Measurements from ENCODE around the gene SALL3. TPM values are rescaled to one million over a fixed set of nuclear protein-coding genes. Genes with fewer than 3 reads are reported as not detected.
"Not testable (repeated sequence)": the region's sequence is repeated elsewhere in the genome, so short reads cannot be mapped to it uniquely, and the experiment has no call there.

Gene SALL3
- total RNA-seq, 2 experiments from 2014 or later: not detected

DNA sequence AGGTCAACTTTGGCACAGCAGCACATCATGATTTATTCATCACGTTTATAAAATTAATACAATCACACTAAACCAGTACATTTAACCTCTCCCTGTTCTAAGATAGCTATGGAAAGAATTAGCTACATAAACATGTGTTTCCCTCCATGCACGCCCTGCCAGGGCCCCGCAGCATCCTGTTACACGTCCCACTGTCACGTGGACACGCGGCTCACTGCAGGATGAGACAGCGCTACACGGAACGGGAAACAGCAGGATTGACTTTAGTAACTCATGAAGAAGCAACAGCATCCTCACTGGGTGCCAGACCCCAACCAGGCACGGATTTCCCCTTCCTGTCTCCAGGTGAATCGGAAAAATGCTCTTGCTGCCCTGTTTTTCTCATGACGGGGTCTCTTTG is 30.9 kb upstream of the SALL3 start:
- H3K27me3 Mint-ChIP-seq: no peaks in the 10 kb centered on the region
- no peaks in the 10 kb centered on the region for H3K36me3 Mint-ChIP-seq (ENCODE audit: low read depth)
- no peak for DNase-seq
- ChIA-PET CTCF (no interaction called here), POLR2A (no interaction called here)
- no peaks in the 10 kb centered on the region for H3K4me1 Mint-ChIP-seq
- peaks cover 8% of the 10 kb centered on the region for H3K9me3 Mint-ChIP-seq
- no peak overlapping the region for H3K27ac Mint-ChIP-seq
- H3K4me3 Mint-ChIP-seq: no peak overlapping the region

DNA sequence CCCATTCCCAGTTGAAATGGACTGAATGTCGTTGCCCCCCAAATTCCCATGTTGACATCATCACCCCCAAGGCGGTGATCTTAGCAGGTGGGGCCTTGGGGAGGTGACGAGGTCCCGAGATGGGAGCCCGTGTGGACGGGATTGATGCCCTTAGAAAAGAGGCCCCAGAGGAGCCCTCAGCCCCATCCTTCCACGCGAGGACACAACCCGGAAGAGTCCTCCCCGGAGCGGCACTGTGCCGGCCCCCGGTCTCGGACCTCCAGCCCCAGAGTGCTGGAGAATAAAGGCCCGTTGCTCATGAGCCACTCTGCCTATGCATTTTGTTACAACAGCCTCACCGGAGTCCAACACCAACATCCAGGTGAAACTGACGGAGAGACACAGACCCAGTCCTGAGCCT is 30.4 kb upstream of the SALL3 start:
- DNase-seq: no peak
- Mint-ChIP-seq H3K36me3 (ENCODE audit: low read depth) (no peaks in the 10 kb centered on the region), H3K27ac (no peak overlapping the region), H3K9me3 (peaks cover 8% of the 10 kb centered on the region), H3K4me1 (no peaks in the 10 kb centered on the region), H3K4me3 (no peak overlapping the region), H3K27me3 (no peaks in the 10 kb centered on the region)
- CTCF ChIA-PET: no interaction called here
- POLR2A ChIA-PET: no interaction called here

DNA sequence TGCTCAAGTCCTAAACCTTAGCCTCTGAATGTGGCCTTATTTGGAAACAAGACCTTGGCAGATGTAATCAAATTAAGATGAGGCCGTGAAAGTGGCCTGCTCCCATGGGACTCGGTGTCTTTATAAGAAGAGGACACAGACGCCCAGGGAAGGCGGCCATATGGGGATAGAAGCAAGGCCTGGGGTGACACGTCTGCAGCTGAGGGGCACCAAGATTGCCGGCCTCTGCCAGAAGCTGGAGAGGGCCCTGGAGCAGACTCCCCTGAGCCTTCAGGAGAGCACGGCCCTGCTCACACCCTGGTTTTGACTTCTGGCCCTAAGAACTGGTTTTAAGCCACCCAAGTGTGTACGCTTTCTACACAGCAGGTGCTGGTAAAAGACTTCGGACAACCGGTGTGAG is 29.2 kb upstream of the SALL3 start:
- ChIA-PET CTCF (no interaction called here), POLR2A (no interaction called here)
- H3K36me3 Mint-ChIP-seq (ENCODE audit: low read depth): no peaks in the 10 kb centered on the region
- DNase-seq: no peak
- H3K4me1 Mint-ChIP-seq: no peaks in the 10 kb centered on the region
- no peaks in the 10 kb centered on the region for H3K27me3 Mint-ChIP-seq
- no peak overlapping the region for H3K27ac Mint-ChIP-seq
- no peak overlapping the region for H3K4me3 Mint-ChIP-seq
- H3K9me3 Mint-ChIP-seq: peaks cover 8% of the 10 kb centered on the region

DNA sequence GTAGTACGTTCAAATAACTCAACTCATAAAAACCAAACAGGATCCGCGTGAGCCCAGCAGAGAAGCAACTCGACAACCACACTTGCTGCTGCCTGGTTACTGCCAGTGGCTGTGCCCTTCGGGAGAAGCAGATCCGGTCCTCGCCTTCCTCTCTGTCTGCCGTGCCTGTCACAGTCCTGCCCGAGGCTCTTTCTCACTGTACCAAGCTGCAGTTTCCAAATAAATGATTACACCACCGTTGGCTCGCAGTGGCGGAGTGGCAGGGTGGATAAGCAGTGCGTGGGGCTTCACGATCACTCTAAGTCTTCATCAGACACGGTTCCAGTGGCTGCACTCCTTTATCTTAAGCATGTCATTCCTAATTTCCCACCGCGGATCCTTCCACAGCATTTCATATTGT is 26.1 kb upstream of the SALL3 start:
- POLR2A ChIA-PET: no interaction called here
- no peaks in the 10 kb centered on the region for H3K4me1 Mint-ChIP-seq
- peaks cover 8% of the 10 kb centered on the region for H3K9me3 Mint-ChIP-seq
- H3K27ac Mint-ChIP-seq: no peak overlapping the region
- no peak for DNase-seq
- CTCF ChIA-PET: no interaction called here
- no peak overlapping the region for H3K4me3 Mint-ChIP-seq
- H3K36me3 Mint-ChIP-seq (ENCODE audit: low read depth): no peaks in the 10 kb centered on the region
- H3K27me3 Mint-ChIP-seq: no peaks in the 10 kb centered on the region

DNA sequence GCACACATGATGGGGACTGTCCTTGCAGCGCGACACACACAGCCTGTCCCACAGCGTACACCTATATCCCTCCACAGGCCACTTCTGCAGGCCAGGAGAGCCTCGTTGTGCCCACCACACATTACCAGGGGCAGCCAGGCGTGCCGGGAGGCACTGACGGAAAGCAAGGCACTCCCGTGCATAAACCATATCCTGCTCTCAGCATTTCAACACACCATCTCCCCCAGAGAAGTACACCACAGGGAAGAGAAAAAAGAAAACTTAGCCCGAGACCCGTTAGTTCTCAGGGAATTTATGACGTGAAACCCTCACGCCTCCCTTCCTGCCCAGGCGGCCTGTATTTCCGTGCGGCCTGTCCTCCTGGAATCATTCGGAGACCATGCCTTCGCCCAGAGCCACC is 24.6 kb upstream of the SALL3 start:
- Mint-ChIP-seq H3K36me3 (ENCODE audit: low read depth) (no peaks in the 10 kb centered on the region), H3K27me3 (no peaks in the 10 kb centered on the region), H3K4me3 (no peak overlapping the region), H3K27ac (no peak overlapping the region), H3K9me3 (peaks cover 8% of the 10 kb centered on the region), H3K4me1 (no peaks in the 10 kb centered on the region)
- ChIA-PET POLR2A (no interaction called here), CTCF (no interaction called here)
- DNase-seq: no peak

DNA sequence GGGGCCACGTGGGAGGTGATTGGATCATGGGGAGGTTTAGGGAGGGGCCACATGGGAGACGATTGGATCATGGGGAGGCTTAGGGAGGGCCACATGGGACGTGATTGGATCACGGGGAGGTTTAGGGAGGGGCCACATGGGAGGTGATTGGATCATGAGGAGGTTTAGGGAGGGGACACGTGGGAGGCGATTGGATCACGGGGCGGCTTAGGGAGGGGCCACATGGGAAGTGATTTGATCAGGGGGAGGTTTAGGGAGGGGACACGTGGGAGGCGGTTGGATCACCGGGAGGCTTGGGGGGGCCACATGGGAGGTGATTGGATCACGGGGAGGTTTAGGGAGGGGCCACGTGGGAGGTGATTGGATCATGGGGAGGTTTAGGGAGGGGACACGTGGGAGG is 22.5 kb upstream of the SALL3 start:
- Mint-ChIP-seq H3K27me3 (no peaks in the 10 kb centered on the region), H3K36me3 (ENCODE audit: low read depth) (no peaks in the 10 kb centered on the region), H3K9me3 (peaks cover 8% of the 10 kb centered on the region), H3K27ac (no peak overlapping the region), H3K4me3 (no peak overlapping the region), H3K4me1 (no peaks in the 10 kb centered on the region)
- ChIA-PET CTCF (no interaction called here), POLR2A (no interaction called here)
- no peak for DNase-seq

DNA sequence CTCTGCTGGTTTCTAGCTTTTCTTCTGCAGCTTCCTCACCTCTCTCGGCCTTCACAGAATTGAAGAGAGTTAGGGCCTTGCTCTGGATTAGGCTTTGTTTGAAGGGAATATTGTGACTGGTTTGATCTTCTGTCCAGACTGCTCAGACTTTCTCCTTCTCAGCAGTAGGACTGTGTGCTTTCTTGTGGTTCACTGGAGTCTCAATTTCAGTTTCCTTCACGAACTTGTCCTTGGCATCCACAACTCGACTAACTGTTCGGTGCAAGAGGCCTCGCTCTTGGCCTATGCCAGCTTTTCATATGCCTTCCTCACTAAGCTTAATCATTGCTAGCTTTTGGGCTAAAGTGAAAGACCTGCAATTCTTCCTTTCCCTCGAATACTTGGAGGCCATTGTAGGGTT is 18.9 kb upstream of the SALL3 start:
- H3K36me3 Mint-ChIP-seq (ENCODE audit: low read depth): no peaks in the 10 kb centered on the region
- ChIA-PET CTCF (no interaction called here), POLR2A (no interaction called here)
- H3K4me1 Mint-ChIP-seq: no peaks in the 10 kb centered on the region
- H3K4me3 Mint-ChIP-seq: no peak overlapping the region
- no peaks in the 10 kb centered on the region for H3K27me3 Mint-ChIP-seq
- H3K9me3 Mint-ChIP-seq: peaks cover 20% of the 10 kb centered on the region
- no peak overlapping the region for H3K27ac Mint-ChIP-seq
- no peak for DNase-seq

DNA sequence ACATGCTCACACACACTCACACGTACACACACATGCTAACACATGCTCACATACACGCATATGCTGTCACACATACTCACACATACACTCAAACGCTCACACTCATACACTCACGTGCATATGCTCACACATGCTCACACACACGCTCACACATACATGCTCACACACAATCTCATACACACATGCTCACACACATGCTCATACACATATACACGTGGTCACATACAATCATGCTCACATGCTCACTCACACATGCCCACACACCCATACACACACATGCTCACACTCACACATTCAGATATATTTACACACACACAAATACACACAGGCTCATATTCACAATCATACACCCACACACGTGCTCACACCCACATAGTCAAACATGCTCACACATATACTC is 17.5 kb upstream of the SALL3 start:
- no peaks in the 10 kb centered on the region for H3K36me3 Mint-ChIP-seq (ENCODE audit: low read depth)
- no peak overlapping the region for H3K4me3 Mint-ChIP-seq
- H3K27me3 Mint-ChIP-seq: no peaks in the 10 kb centered on the region
- H3K4me1 Mint-ChIP-seq: no peaks in the 10 kb centered on the region
- H3K27ac Mint-ChIP-seq: no peak overlapping the region
- CTCF ChIA-PET: no interaction called here
- H3K9me3 Mint-ChIP-seq: peaks cover 21% of the 10 kb centered on the region
- POLR2A ChIA-PET: no interaction called here
- DNase-seq: no peak

DNA sequence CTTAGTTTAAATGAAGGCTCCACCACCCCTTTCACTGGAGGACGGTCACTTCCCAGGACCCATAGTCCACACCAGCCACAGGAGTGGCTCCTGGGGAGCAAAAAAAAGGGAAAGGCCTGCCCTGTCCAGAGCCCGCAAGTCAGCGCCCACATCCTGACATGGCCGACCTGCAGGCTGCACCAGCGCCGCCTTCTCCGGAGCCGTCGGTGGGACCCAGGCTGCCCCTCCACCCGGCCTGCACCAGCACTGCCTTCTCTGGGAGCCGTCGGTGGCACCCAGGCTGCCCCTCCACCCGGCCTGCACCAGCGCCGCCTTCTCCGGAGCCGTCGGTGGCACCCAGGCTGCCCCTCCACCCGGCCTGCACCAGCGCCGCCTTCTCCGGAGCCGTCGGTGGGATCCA is 14.9 kb upstream of the SALL3 start:
- H3K4me3 Mint-ChIP-seq; CTCF ChIA-PET; H3K27ac Mint-ChIP-seq; POLR2A ChIA-PET; H3K36me3 Mint-ChIP-seq (ENCODE audit: low read depth); H3K27me3 Mint-ChIP-seq; H3K4me1 Mint-ChIP-seq; DNase-seq: not testable (repeated sequence)
- H3K9me3 Mint-ChIP-seq: peaks cover 21% of the 10 kb centered on the region

DNA sequence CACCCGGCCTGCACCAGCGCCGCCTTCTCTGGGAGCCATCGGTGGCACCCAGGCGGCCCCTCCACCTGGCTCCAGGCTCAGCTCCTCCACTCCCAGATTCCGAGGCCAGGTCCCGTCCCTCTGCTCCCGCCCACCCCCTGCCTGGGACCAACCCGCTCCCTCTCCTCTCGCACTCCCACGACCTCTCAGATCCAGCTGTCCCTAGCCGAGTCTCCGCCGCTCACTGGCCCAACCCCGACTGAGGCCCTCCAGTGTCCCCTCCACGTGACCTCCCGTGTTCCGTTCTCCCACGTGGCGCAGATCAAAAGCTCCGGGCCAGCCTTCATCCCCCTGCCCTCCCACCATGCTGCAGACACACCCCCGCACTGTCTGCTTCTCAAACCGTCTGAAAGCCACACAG is 14.4 kb upstream of the SALL3 start:
- no peaks in the 10 kb centered on the region for H3K27me3 Mint-ChIP-seq
- no peaks in the 10 kb centered on the region for H3K4me1 Mint-ChIP-seq
- no peak overlapping the region for H3K4me3 Mint-ChIP-seq
- H3K36me3 Mint-ChIP-seq (ENCODE audit: low read depth): no peaks in the 10 kb centered on the region
- POLR2A ChIA-PET: no interaction called here
- H3K27ac Mint-ChIP-seq: no peak overlapping the region
- CTCF ChIA-PET: no interaction called here
- DNase-seq: no peak
- H3K9me3 Mint-ChIP-seq: peaks cover 21% of the 10 kb centered on the region

DNA sequence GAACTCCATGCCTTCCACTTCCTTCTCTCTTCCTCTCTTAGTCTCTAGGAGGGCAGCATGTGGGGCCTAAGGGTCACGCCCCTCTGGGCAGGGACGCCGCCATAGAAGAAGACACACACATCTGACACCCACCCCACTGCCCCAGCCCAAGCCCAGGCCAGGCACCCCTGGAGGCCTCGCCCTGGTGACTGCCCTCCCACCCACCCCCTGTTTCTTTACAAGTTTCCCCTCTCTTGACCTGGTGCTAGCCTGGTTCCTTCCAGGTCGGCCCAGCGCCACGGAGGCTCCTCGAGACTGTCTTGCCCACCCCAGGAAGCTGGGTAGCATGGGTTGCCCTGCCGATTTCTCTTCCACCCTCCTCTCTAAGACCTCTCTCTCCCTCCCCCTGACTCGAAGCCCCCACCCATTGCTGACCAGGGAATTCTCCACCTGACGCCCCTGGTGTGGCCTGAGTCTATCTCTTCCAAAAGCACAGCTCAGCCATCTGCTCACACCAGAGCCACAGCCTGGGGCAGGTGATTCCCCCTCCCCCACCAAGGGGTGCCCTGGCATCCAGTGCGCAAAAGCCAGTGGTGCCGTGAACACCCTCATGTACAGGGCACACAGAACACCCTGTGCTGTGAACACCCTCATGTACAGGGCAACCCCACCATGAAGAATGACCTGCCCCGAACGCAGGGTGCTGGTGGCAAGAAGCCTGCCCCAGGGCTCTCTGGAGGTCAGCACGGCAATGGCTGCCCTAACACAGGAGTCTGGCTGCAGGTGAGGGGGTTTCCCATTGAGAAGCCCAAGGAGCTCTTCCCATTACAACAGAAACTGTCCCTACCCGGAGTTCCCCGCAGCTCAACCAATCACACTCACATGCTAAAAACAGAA is 13.5 kb upstream of the SALL3 start:
- no peaks in the 10 kb centered on the region for H3K4me1 Mint-ChIP-seq
- CTCF ChIA-PET: no interaction called here
- DNase-seq: no peak

DNA sequence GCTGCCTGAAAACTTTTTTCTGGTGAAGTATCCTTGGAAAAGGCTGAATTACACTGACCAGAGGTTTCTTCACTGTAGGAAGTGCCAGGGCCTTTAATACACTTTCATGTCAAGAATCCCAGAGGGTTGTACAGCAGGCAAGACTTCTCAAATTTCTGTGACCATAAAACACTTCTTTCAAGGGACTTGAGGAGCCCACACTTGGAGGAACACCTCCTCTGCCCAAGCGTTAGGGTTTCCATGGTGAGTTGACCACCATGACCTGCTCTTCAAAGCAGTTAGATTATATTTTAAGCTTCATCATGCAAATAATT is 12.9 kb upstream of the SALL3 start:
- POLR2A ChIA-PET: no interaction called here
- Mint-ChIP-seq H3K4me1 (no peaks in the 10 kb centered on the region), H3K9me3 (peaks cover 20% of the 10 kb centered on the region), H3K27me3 (peaks cover 5% of the 10 kb centered on the region), H3K27ac (no peak overlapping the region), H3K4me3 (no peak overlapping the region), H3K36me3 (ENCODE audit: low read depth) (no peaks in the 10 kb centered on the region)
- CTCF ChIA-PET: no interaction called here
- DNase-seq: no peak

More for the DNA sequence above, 13.5 kb upstream of the SALL3 start:
- Mint-ChIP-seq H3K36me3 (ENCODE audit: low read depth) (no peaks in the 10 kb centered on the region), H3K9me3 (peaks cover 21% of the 10 kb centered on the region), H3K4me3 (no peak overlapping the region), H3K27me3 (no peaks in the 10 kb centered on the region), H3K27ac (no peak overlapping the region)
- POLR2A ChIA-PET: no interaction called here

DNA sequence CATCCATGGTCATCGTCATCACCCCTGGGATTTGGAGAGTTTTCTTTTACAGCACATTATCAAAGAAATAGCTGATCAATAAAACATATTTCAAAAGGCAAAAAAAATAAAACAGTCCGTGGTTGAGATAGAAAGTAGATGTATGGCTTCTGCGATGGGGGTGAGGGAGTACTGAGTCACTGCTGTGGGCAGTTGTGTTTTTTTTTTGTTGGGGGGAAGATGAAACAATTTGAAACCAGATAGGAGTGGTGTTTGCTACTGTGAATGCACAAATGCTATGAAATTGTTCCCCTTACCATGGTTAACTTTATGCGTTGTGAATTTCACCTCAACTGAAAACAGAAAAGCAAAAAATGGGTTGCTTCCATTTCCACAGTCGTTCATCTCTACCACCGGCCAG is 11.9 kb upstream of the SALL3 start:
- no peak for DNase-seq
- ChIA-PET POLR2A (no interaction called here), CTCF (no interaction called here)
- Mint-ChIP-seq H3K9me3 (peaks cover 10% of the 10 kb centered on the region), H3K27me3 (peaks cover 13% of the 10 kb centered on the region), H3K4me1 (no peaks in the 10 kb centered on the region), H3K4me3 (no peak overlapping the region), H3K27ac (no peak overlapping the region), H3K36me3 (ENCODE audit: low read depth) (no peaks in the 10 kb centered on the region)

DNA sequence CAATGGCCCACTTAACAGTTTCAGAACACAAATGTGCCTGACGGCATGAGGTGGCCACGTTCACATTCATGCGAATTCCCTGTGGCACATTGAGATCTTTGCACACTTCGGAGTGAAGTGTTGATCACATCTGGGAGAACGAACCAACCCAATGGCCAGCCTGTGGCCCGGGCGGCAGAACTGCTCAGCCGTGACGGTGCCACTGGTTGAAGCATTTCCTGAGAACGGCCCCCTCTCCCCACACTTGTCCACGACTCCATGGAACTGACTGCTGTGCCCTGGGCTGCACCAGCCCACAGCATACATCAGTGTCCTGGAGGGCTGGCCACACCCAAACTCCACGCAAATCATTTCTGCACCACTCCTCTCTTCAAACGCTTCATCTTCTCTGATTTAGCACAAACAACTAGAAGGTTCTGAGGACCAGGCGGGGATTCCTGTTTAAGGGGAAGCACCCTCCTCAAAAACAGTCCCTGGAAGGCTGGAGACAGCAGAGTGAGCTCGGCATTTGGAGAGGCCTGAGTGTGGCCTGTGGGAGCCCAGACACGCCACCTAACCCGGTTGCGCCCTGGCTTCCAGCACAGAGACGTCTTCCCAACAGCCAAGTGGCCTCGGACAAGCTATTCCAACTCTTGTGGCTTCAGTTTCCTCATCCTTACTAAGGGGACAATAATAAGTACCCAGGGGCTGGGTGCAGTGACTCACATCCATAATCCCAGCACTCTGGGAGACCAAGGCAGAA is 9.9 kb upstream of the SALL3 start:
- peaks cover 18% of the 10 kb centered on the region for H3K27me3 Mint-ChIP-seq
- H3K36me3 Mint-ChIP-seq (ENCODE audit: low read depth): no peaks in the 10 kb centered on the region
- no peak overlapping the region for H3K27ac Mint-ChIP-seq

More for the DNA sequence above, 9.9 kb upstream of the SALL3 start:
- Mint-ChIP-seq H3K4me3 (no peak overlapping the region), H3K4me1 (peaks cover under 1% of the 10 kb centered on the region), H3K9me3 (peaks cover 2% of the 10 kb centered on the region)
- ChIA-PET CTCF (no interaction called here), POLR2A (no interaction called here)
- no peak for DNase-seq
